B cell (primary cell): ENCODE data around the gene WBP11. TPM values are rescaled to one million over a fixed set of nuclear protein-coding genes. Genes with fewer than 3 reads are reported as not detected.
"Not testable (repeated sequence)": the region's sequence is repeated elsewhere in the genome, so short reads cannot be mapped to it uniquely, and the experiment has no call there.

Source experiments
- ATAC-seq: fragments of 200-7000 bp; cut with Tn5 transposase; one replicate; pipeline ENCODE4 v1.10.0; 2021; ENCODE audit warnings: low read depth, mild to moderate bottlenecking, moderate number of reproducible peaks, moderate library complexity
- CTCF ChIA-PET: fragments of 350-600 bp; sonication (Branson Sonifier 250); formaldehyde crosslinking; loops from one replicate; lab custom pipeline; 2021; ENCODE audit warnings: antibody characterized with exemption, inconsistent platforms; lab: Charles Lee
- POLR2A ChIA-PET: fragments of 350-600 bp; sonication (Branson Sonifier 250); formaldehyde crosslinking; loops from one replicate; lab custom pipeline; 2021; ENCODE audit warnings: antibody characterized with exemption; lab: Charles Lee
- DNase-seq: peaks from one replicate; pipeline ENCODE4 v3.0.0; 2013
- H2AFZ ChIP-seq: 2 replicates; pipeline ENCODE4 v1.6.1; 2012; ENCODE audit warnings: mild to moderate bottlenecking, low read depth, low read length; ENCODE audit not compliant: insufficient read depth, poor library complexity, severe bottlenecking
- H3K27ac ChIP-seq, 2 donors: 1 replicate in 1 of 2; 2 replicates in 1 of 2; pipeline ENCODE4 v1.5.1; 2012 to 2013; ENCODE audit warnings: low read length in 2 of 2, mild to moderate bottlenecking in 2 of 2, moderate library complexity in 1 of 2
- H3K27me3 ChIP-seq, 4 experiments: fragments of 200-600 bp in 1 of 4; sonication (generic) in 1 of 4; replicated peaks in 1 of 4; 1 replicate in 2 of 4; 2 replicates in 2 of 4; pipeline versions ENCODE4 v1.6.1 to v1.7.0; 2013 to 2016; ENCODE audit warnings: low read length in 3 of 4, mild to moderate bottlenecking in 2 of 4, mixed read lengths in 1 of 4, moderate library complexity in 1 of 4; ENCODE audit not compliant: insufficient read depth in 4 of 4, control insufficient read depth in 3 of 4; ENCODE audit errors: control extremely low read depth in 1 of 4
- H3K36me3 ChIP-seq, 2 experiments: replicated peaks in 1 of 2; 1 replicate in 1 of 2; 2 replicates in 1 of 2; pipeline versions ENCODE4 v1.6.1 to v1.7.1; 2013; ENCODE audit warnings: low read length in 1 of 2; ENCODE audit not compliant: insufficient read depth in 2 of 2, control insufficient read depth in 1 of 2; ENCODE audit errors: control extremely low read depth in 1 of 2, extremely low read depth in 1 of 2
- H3K4me1 ChIP-seq, 2 donors: fragments of 200-600 bp in 1 of 2; sonication (generic) in 1 of 2; 1 replicate in 1 of 2; 2 replicates in 1 of 2; pipeline versions ENCODE4 v1.5.1 to v1.6.1; 2013 to 2017; ENCODE audit warnings: low read length in 2 of 2; ENCODE audit not compliant: control insufficient read depth in 2 of 2, insufficient read depth in 2 of 2
- H3K4me2 ChIP-seq: replicated peaks from 2 replicates; pipeline ENCODE3; 2012; ENCODE audit warnings: mild to moderate bottlenecking, low read depth, low read length; ENCODE audit not compliant: poor library complexity, severe bottlenecking
- H3K4me3 ChIP-seq, 5 experiments: fragments of 200-600 bp in 1 of 5; sonication (generic) in 1 of 5; 1 replicate in 3 of 5; 2 replicates in 2 of 5; pipeline versions ENCODE4 v1.5.1 to v1.7.0; 2011 to 2016; ENCODE audit warnings: low read length in 4 of 5, mild to moderate bottlenecking in 4 of 5, low read depth in 2 of 5, control low read depth in 1 of 5, moderate library complexity in 1 of 5; ENCODE audit not compliant: insufficient read depth in 1 of 5; ENCODE audit errors: control extremely low read depth in 1 of 5, extremely low read depth in 1 of 5
- H3K79me2 ChIP-seq: fragments of 200-600 bp; sonication (generic); one replicate; pipeline ENCODE4 v1.6.0; 2016; ENCODE audit warnings: low read length; ENCODE audit not compliant: control insufficient read depth, insufficient read depth
- H3K9ac ChIP-seq: fragments of 200-600 bp; sonication (generic); 2 replicates; pipeline ENCODE4 v1.6.1; 2017; ENCODE audit warnings: mild to moderate bottlenecking, low read length, moderate library complexity
- H3K9me3 ChIP-seq, 3 donors: one replicate each; pipeline versions ENCODE4 v1.6.1 to v1.7.1; 2013; ENCODE audit warnings: low read length in 2 of 3; ENCODE audit not compliant: control insufficient read depth in 2 of 3, insufficient read depth in 1 of 3; ENCODE audit errors: control extremely low read depth in 1 of 3
- H4K20me1 ChIP-seq: 2 replicates; pipeline ENCODE4 v1.6.0; 2012; ENCODE audit warnings: mild to moderate bottlenecking, low read length; ENCODE audit not compliant: insufficient read depth, control insufficient read depth, poor library complexity, severe bottlenecking
- H3K27ac Mint-ChIP-seq: one replicate; pipeline ENCODE4 v1.8.0; 2021; ENCODE audit warnings: mixed read lengths
- H3K27me3 Mint-ChIP-seq: one replicate; pipeline ENCODE4 v1.8.0; 2021; ENCODE audit warnings: mixed read lengths
- H3K4me1 Mint-ChIP-seq: one replicate; pipeline ENCODE4 v1.8.0; 2021; ENCODE audit warnings: mixed read lengths
- H3K4me3 Mint-ChIP-seq: one replicate; pipeline ENCODE4 v1.8.0; 2021; ENCODE audit warnings: mixed read lengths
- H3K9me3 Mint-ChIP-seq: one replicate; pipeline ENCODE4 v1.8.0; 2022; ENCODE audit warnings: mixed read lengths; ENCODE audit not compliant: insufficient read depth
- EZH2 ChIP-seq: IDR thresholded peaks from 2 replicates; pipeline ENCODE4 v1.6.1; 2012; ENCODE audit warnings: borderline replicate concordance, low read depth, mild to moderate bottlenecking, moderate library complexity, low read length; ENCODE audit not compliant: insufficient read depth, poor library complexity, severe bottlenecking
- WGBS: methylation state at CpG from one replicate; pipeline ENCODE4 v1.1.5; 2013; ENCODE audit warnings: missing lambda C conversion rate; ENCODE audit not compliant: insufficient coverage; 5-methylcytosine and 5-hydroxymethylcytosine counted together
- intact Hi-C: fragments of 100-400 bp; cut with micrococcal nuclease; formaldehyde crosslinking; loops from one replicate; pipeline ENCODE4 v1.10.0; 2022
- polyA plus RNA-seq: library from polyadenylated mRNA; depleted of rRNA; stranded (reverse); fragments of >200 nt; gene quantifications from 2 replicates; pipeline ENCODE4 v1.2.3, GENCODE V29; 2012
- total RNA-seq, 2 donors: library from RNA; stranded (reverse); fragments of 120-200 nt in 1 of 2; gene quantifications; 1 replicate in 1 of 2; 2 replicates in 1 of 2; pipeline versions ENCODE4 v1.2.3 to v1.2.4, GENCODE V29; 2013 to 2022
- TF ChIP-seq, protein P1 (sequence below): fragments of 200-600 bp; IDR thresholded peaks from one replicate; pipeline ENCODE4 v1.8.0; 2022; ENCODE audit warnings: antibody characterized with exemption, mild to moderate bottlenecking

Gene WBP11
- total and polyA plus RNA-seq, 2 donors (not counting 1 experiment from before 2014, with no cell fraction given), result 13.6 to 84.7 TPM

DNA sequence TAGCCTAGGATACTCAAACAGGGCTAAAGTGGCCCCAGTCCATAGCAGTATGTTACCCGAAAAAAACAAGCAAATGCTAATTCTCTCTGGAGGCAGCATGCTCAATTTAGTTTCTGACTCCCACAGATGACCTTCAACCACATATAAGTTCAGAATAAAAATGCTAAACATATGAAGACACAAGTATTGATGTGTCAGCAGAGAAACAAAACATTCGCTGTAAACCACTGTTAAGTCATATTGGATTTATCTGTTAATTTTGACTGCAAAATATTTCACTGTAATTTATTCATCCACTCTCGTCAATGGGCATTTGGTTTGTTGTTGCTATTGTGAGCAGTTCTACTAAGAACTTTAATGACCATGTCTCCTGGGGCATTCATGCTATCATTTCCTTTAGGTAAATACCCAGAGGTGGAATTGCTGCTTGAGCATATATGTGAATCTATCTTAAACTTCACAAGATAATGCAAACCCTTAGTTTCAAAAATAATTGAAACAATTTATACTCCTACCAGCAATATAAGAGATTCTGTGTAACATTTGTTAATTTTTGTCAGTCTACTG lies 36.5 kb downstream of the WBP11 start:
- H3K27ac ChIP-seq, result peak overlapping the region in 1 of 2 donors; percentile 94
- H3K4me3 ChIP-seq, result no peak overlapping the region
- no peak overlapping the region for H3K4me2 ChIP-seq
- peaks cover 4 to 24% of the 10 kb centered on the region in 2 experiments for H3K36me3 ChIP-seq
- no peak overlapping the region for H2AFZ ChIP-seq
- ChIA-PET CTCF (no interaction called here), POLR2A (no interaction called here)
- intact Hi-C loops, result no loop called here
- H3K9ac ChIP-seq, result no peak overlapping the region
- no peak for TF ChIP-seq EZH2
- TF ChIP-seq, protein P1, sequence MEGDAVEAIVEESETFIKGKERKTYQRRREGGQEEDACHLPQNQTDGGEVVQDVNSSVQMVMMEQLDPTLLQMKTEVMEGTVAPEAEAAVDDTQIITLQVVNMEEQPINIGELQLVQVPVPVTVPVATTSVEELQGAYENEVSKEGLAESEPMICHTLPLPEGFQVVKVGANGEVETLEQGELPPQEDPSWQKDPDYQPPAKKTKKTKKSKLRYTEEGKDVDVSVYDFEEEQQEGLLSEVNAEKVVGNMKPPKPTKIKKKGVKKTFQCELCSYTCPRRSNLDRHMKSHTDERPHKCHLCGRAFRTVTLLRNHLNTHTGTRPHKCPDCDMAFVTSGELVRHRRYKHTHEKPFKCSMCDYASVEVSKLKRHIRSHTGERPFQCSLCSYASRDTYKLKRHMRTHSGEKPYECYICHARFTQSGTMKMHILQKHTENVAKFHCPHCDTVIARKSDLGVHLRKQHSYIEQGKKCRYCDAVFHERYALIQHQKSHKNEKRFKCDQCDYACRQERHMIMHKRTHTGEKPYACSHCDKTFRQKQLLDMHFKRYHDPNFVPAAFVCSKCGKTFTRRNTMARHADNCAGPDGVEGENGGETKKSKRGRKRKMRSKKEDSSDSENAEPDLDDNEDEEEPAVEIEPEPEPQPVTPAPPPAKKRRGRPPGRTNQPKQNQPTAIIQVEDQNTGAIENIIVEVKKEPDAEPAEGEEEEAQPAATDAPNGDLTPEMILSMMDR, result no peak
- no peaks in the 10 kb centered on the region for H3K27me3 ChIP-seq
- H4K20me1 ChIP-seq, result no peaks in the 10 kb centered on the region
- no peaks in the 10 kb centered on the region for H3K27me3 Mint-ChIP-seq
- DNase-seq, result no peak
- H3K27ac Mint-ChIP-seq, result no peak overlapping the region
- peaks cover 25 to 27% of the 10 kb centered on the region in 2 donors for H3K4me1 ChIP-seq
- peaks cover 16% of the 10 kb centered on the region for H3K9me3 Mint-ChIP-seq
- H3K4me3 Mint-ChIP-seq, result peak overlapping the region; percentile 46
- no peak for ATAC-seq
- H3K79me2 ChIP-seq, result peaks cover 39% of the 10 kb centered on the region
- H3K9me3 ChIP-seq, result peaks cover 1 to 13% (median 11%) of the 10 kb centered on the region in 3 donors
- H3K4me1 Mint-ChIP-seq, result peaks cover 40% of the 10 kb centered on the region
- no CpG with 5 or more reads among the region's 3 CpGs for whole genome bisulfite sequencing

GRCh38 chr12:14766020-14766419 lies 37.3 kb downstream of the WBP11 start:
- Histone ChIP-seq H3K4me1 (peaks cover 19 to 20% of the 10 kb centered on the region in 2 donors), H3K79me2 (peaks cover 39% of the 10 kb centered on the region), H3K9me3 (peaks cover 1 to 13% (median 13%) of the 10 kb centered on the region in 3 donors), H3K36me3 (peaks cover 4 to 26% of the 10 kb centered on the region in 2 experiments)
- POLR2A ChIA-PET, H3K27me3 ChIP-seq, H3K27me3 Mint-ChIP-seq, ATAC-seq, H3K4me3 Mint-ChIP-seq, H3K27ac Mint-ChIP-seq, H4K20me1 ChIP-seq, H3K4me2 ChIP-seq, DNase-seq, H3K27ac ChIP-seq, H2AFZ ChIP-seq, H3K9ac ChIP-seq, CTCF ChIA-PET, intact Hi-C loops, H3K4me3 ChIP-seq: not testable (repeated sequence)
- 95% methylated on average over 2 of the region's 3 CpGs for WGBS
- Mint-ChIP-seq H3K9me3 (peaks cover 17% of the 10 kb centered on the region), H3K4me1 (peaks cover 37% of the 10 kb centered on the region)
